Common myeloid progenitor, CD34-positive (primary cell): ENCODE results near the gene SEL1L.
"Not testable (repeated sequence)": the region's sequence is repeated elsewhere in the genome, so short reads cannot be mapped to it uniquely, and the experiment has no call there.

Experiments used
- CTCF ChIA-PET: fragments of 350-600 bp; sonication (Branson Sonifier 250); formaldehyde crosslinking; loops from one replicate; lab custom pipeline; 2021; ENCODE audit warnings: antibody characterized with exemption; lab: Charles Lee
- POLR2A ChIA-PET: fragments of 350-600 bp; sonication (Branson Sonifier 250); formaldehyde crosslinking; loops from one replicate; lab custom pipeline; 2021; ENCODE audit warnings: antibody characterized with exemption; lab: Charles Lee
- DNase-seq, 3 donors: peaks; one replicate each; pipeline versions ENCODE4 v3.0.0 to v3.0.0-alpha.2; 2013
- H3K27ac ChIP-seq, 2 experiments: 1 replicate in 1 of 2; 2 replicates in 1 of 2; pipeline ENCODE4 v1.7.0; 2013; ENCODE audit warnings: inconsistent platforms in 2 of 2, low read length in 2 of 2, mild to moderate bottlenecking in 2 of 2, low read depth in 1 of 2, moderate library complexity in 1 of 2; ENCODE audit not compliant: severe bottlenecking in 2 of 2, insufficient read depth in 1 of 2, poor library complexity in 1 of 2
- H3K27me3 ChIP-seq, 5 experiments: replicated peaks in 2 of 5; 1 replicate in 3 of 5; 2 replicates in 2 of 5; pipeline versions ENCODE4 v1.6.1 to v1.7.0; 2013; ENCODE audit warnings: low read length in 4 of 5, mild to moderate bottlenecking in 2 of 5, moderate library complexity in 2 of 5, inconsistent platforms in 1 of 5; ENCODE audit not compliant: insufficient read depth in 5 of 5, control insufficient read depth in 4 of 5
- H3K36me3 ChIP-seq, 4 experiments: 1 replicate in 2 of 4; 2 replicates in 2 of 4; pipeline versions ENCODE4 v1.6.1 to v1.7.0; 2013; ENCODE audit warnings: low read length in 3 of 4, control low read depth in 1 of 4, mild to moderate bottlenecking in 1 of 4; ENCODE audit not compliant: control insufficient read depth in 4 of 4, insufficient read depth in 4 of 4
- H3K4me1 ChIP-seq, 4 experiments: 1 replicate in 3 of 4; 2 replicates in 1 of 4; pipeline versions ENCODE4 v1.6.1 to v1.7.1; 2013; ENCODE audit warnings: low read length in 3 of 4, mild to moderate bottlenecking in 3 of 4, control low read depth in 1 of 4, inconsistent platforms in 1 of 4, moderate library complexity in 1 of 4; ENCODE audit not compliant: control insufficient read depth in 4 of 4, insufficient read depth in 4 of 4; ENCODE audit errors: control extremely low read depth in 1 of 4
- H3K4me3 ChIP-seq, 7 experiments: 1 replicate in 4 of 7; 2 replicates in 3 of 7; pipeline versions ENCODE4 v1.5.1 to v1.7.0; 2013; ENCODE audit warnings: mild to moderate bottlenecking in 7 of 7, low read length in 6 of 7, moderate library complexity in 6 of 7, inconsistent platforms in 2 of 7, low read depth in 2 of 7, control low read depth in 1 of 7; ENCODE audit not compliant: insufficient read depth in 4 of 7, control insufficient read depth in 1 of 7; ENCODE audit errors: extremely low read depth in 1 of 7
- H3K9me3 ChIP-seq, 5 experiments: 1 replicate in 4 of 5; 2 replicates in 1 of 5; pipeline versions ENCODE4 v1.6.1 to v1.7.1; 2013; ENCODE audit warnings: low read length in 4 of 5, mild to moderate bottlenecking in 2 of 5, inconsistent platforms in 1 of 5, low read depth in 1 of 5, moderate library complexity in 1 of 5; ENCODE audit not compliant: control insufficient read depth in 4 of 5, insufficient read depth in 2 of 5; ENCODE audit errors: control extremely low read depth in 1 of 5
- WGBS: methylation state at CpG from one replicate; pipeline ENCODE4 v1.1.5; 2013; ENCODE audit not compliant: insufficient coverage; 5-methylcytosine and 5-hydroxymethylcytosine counted together

Gene SEL1L

GRCh38 chr14:81429749-81430148 is 103.9 kb downstream of the SEL1L start:
- WGBS, result 75% methylated on average over 7 of the region's 11 CpGs
- H3K9me3 ChIP-seq, H3K27ac ChIP-seq, H3K4me3 ChIP-seq, H3K36me3 ChIP-seq, DNase-seq, H3K27me3 ChIP-seq, POLR2A ChIA-PET: not testable (repeated sequence)
- peaks cover 14 to 75% (median 48%) of the 10 kb centered on the region in 4 experiments for H3K4me1 ChIP-seq
- CTCF ChIA-PET, result interaction anchor here (0.6 to 1.8 kb wide), 5 partner anchors 11 to 161 kb away, joined by 3 to 4 read pairs (median 3); no protein-coding TSS in a partner anchor

GRCh38 chr14:81429028-81429427 is 104.6 kb downstream of the SEL1L start:
- Histone ChIP-seq H3K9me3 (no peaks in the 10 kb centered on the region), H3K27ac (no peak overlapping the region), H3K27me3 (no peaks in the 10 kb centered on the region), H3K36me3 (peaks cover 0 to 8% (median 0%) of the 10 kb centered on the region in 4 experiments), H3K4me3 (no peak overlapping the region), H3K4me1 (peaks cover 10 to 75% (median 49%) of the 10 kb centered on the region in 4 experiments)
- CTCF ChIA-PET, result interaction anchor here (0.8 to 4.3 kb wide), 7 partner anchors 13 to 160 kb away, joined by 3 to 24 read pairs (median 4); no protein-coding TSS in a partner anchor
- DNase-seq, result no peak
- POLR2A ChIA-PET, result no interaction called here
- no CpG with 5 or more reads among the region's 1 CpG for WGBS

- Histone ChIP-seq H3K27me3 (no peaks in the 10 kb centered on the region), H3K9me3 (no peaks in the 10 kb centered on the region), H3K27ac (peak overlapping the region; percentile 14 to 66), H3K36me3 (peaks cover 0 to 8% (median 0%) of the 10 kb centered on the region in 4 experiments), H3K4me3 (peak overlapping the region in 6 of 7 experiments; percentile 12 to 70 (median 56)), H3K4me1 (peaks cover 10 to 77% (median 60%) of the 10 kb centered on the region in 4 experiments)
- POLR2A ChIA-PET, result interaction anchor here (0.7 kb wide), 1 partner anchor 26 kb away, joined by 3 read pairs; no protein-coding TSS in a partner anchor
- CTCF ChIA-PET, result interaction anchor here (0.8 to 4.3 kb wide), 9 partner anchors 11 to 156 kb away, joined by 3 to 24 read pairs (median 4); partner anchors contain the start of gene STON2
- DNase-seq, result peak; percentile 66 to 93 (median 87)
- 0% methylated on average over 3 of the region's 8 CpGs for WGBS
Measured at GRCh38 chr14:81427348-81428058, 106.2 kb downstream of the SEL1L start.

GRCh38 chr14:81423504-81423903 is 110.1 kb downstream of the SEL1L start:
- POLR2A ChIA-PET, result interaction anchor here (0.6 kb wide), 1 partner anchor 21 kb away, joined by 3 read pairs; no protein-coding TSS in a partner anchor
- H3K4me3 ChIP-seq, result peak overlapping the region in 4 of 7 experiments; percentile 20 to 59 (median 40)
- peaks cover 13 to 83% (median 66%) of the 10 kb centered on the region in 4 experiments for H3K4me1 ChIP-seq
- H3K27me3 ChIP-seq, result no peaks in the 10 kb centered on the region
- DNase-seq, result peak; percentile 41 to 64 (median 41)
- CTCF ChIA-PET, result interaction anchor here (1.1 to 3.2 kb wide), 4 partner anchors 10 to 154 kb away, joined by 3 to 9 read pairs (median 4); no protein-coding TSS in a partner anchor
- WGBS, result 13% methylated on average over 3 of the region's 6 CpGs
- peak overlapping the region; percentile 55 to 80 for H3K27ac ChIP-seq
- H3K9me3 ChIP-seq, result peaks cover 0 to 14% (median 0%) of the 10 kb centered on the region in 5 experiments
- H3K36me3 ChIP-seq, result peaks cover 0 to 40% (median 12%) of the 10 kb centered on the region in 4 experiments
